ENCODE data around the gene SPOCK3.

Gene SPOCK3

GRCh38 chr4:167171928-167172327 lies 62.4 kb downstream of the SPOCK3 start:
- no peak for ATAC-seq
- TF ChIP-seq BACH2 (CRISPR knock-in tag; IDR thresholded peaks at IDR 0.05; ENCODE audit: borderline replicate concordance) (no peak), POU6F1 (CRISPR knock-in tag; IDR thresholded peaks at IDR 0.05; ENCODE audit: borderline replicate concordance, low read depth) (no peak), ARNTL (CRISPR knock-in tag; IDR thresholded peaks at IDR 0.05; ENCODE audit: borderline replicate concordance, low read depth) (no peak), ZNF70 (CRISPR knock-in tag; IDR thresholded peaks at IDR 0.05) (no peak)

- no peak for ATAC-seq
- TF ChIP-seq OSR1 (CRISPR knock-in tag; IDR thresholded peaks at IDR 0.05) (no peak), ZNF565 (CRISPR knock-in tag; conservative IDR thresholded peaks at IDR 0.05; ENCODE audit: low read depth) (no peak), PATZ1 (CRISPR knock-in tag; IDR thresholded peaks at IDR 0.05; ENCODE audit: borderline replicate concordance) (no peak), ZNF70 (CRISPR knock-in tag; IDR thresholded peaks at IDR 0.05) (no peak), CSRNP3 (CRISPR knock-in tag; IDR thresholded peaks at IDR 0.05) (no peak), PPARA (CRISPR knock-in tag; IDR thresholded peaks at IDR 0.05; ENCODE audit: borderline replicate concordance) (no peak), TCF4 (CRISPR knock-in tag; IDR thresholded peaks at IDR 0.05; ENCODE audit: borderline replicate concordance) (no peak), TSHZ2 (CRISPR knock-in tag; IDR thresholded peaks at IDR 0.05) (no peak), ZC3H10 (CRISPR knock-in tag; IDR thresholded peaks at IDR 0.05) (no peak), TOX (CRISPR knock-in tag; IDR thresholded peaks at IDR 0.05; ENCODE audit: borderline replicate concordance) (no peak), CREB5 (CRISPR knock-in tag; IDR thresholded peaks at IDR 0.05; ENCODE audit: low read depth) (no peak), POU6F1 (CRISPR knock-in tag; IDR thresholded peaks at IDR 0.05; ENCODE audit: borderline replicate concordance, low read depth) (no peak), RARB (CRISPR knock-in tag; IDR thresholded peaks at IDR 0.05) (no peak), ZNF8 (CRISPR knock-in tag; IDR thresholded peaks at IDR 0.05) (no peak)
Measured at GRCh38 chr4:167168611-167169010, 65.7 kb downstream of the SPOCK3 start.

GRCh38 chr4:167150587-167150986 lies 83.7 kb downstream of the SPOCK3 start:
- ATAC-seq: no peak
- TF ChIP-seq ZC3H10 (CRISPR knock-in tag; IDR thresholded peaks at IDR 0.05): no peak
- no peak for TF ChIP-seq ZNF70 (CRISPR knock-in tag; IDR thresholded peaks at IDR 0.05)
- no peak for TF ChIP-seq GLIS3 (CRISPR knock-in tag; IDR thresholded peaks at IDR 0.05)
- no peak for TF ChIP-seq OSR1 (CRISPR knock-in tag; IDR thresholded peaks at IDR 0.05)
- TF ChIP-seq ISL1 (CRISPR knock-in tag; IDR thresholded peaks at IDR 0.05): no peak
- no peak for TF ChIP-seq TSHZ2 (CRISPR knock-in tag; IDR thresholded peaks at IDR 0.05)
- TF ChIP-seq POU6F1 (CRISPR knock-in tag; IDR thresholded peaks at IDR 0.05; ENCODE audit: borderline replicate concordance, low read depth): no peak
- no peak for TF ChIP-seq ZNF565 (CRISPR knock-in tag; conservative IDR thresholded peaks at IDR 0.05; ENCODE audit: low read depth)
- no peak for TF ChIP-seq RARB (CRISPR knock-in tag; IDR thresholded peaks at IDR 0.05)
